Measurements from ENCODE around the gene ZNF341. TPM values are rescaled to one million over a fixed set of nuclear protein-coding genes. Genes with fewer than 3 reads are reported as not detected.

ZNF341 gene
- total RNA-seq, 4 donors from 2014 or later: 2.5 to 13.5 (median 3.6) TPM

- Histone ChIP-seq H3K36me3 (peaks cover 0 to 3% (median 0%) of the 10 kb centered on the region in 3 donors), H3K4me3 (no peak overlapping the region), H3K4me1 (peaks cover 0 to 73% (median under 1%) of the 10 kb centered on the region in 4 donors), H3K9me3 (no peaks in the 10 kb centered on the region), H3K27me3 (no peaks in the 10 kb centered on the region), H3K27ac (peak overlapping the region in 1 of 4 donors; percentile 4)
- TF ChIP-seq POLR2A (IDR thresholded peaks at IDR 0.05) (no peak), CTCF (IDR thresholded peaks at IDR 0.05) (no peak)
- DNase-seq: no peak
Measured at GRCh38 chr20:33820362-33820761, 88.6 kb downstream of the ZNF341 start.

DNA sequence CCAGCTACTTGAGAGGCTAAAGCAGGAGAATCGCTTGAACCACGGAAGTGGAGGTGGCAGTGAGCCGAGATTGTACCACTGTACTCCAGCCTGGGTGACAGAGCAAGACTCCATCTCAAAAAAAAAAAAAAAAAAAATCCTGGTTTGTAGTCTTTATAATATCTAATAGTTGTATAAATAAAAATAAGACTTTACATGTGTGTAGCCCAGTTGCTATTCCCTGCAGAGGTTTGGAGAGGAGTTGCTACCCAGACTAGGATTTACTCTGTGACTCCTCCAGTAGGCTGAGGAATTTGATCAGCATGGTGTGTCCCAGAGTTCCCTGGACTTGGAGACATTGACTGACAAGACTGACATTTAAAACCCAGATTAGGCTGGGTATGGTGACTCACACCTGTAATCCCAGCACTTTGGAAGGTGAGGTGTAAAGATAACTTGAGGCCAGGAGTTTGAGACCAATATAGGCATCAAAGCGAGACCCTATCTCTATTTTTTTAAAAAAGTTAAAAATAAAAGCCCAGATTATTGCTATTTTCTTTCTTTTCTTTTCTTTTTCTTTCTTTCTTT lies 89.6 kb downstream of the ZNF341 start:
- no peak for TF ChIP-seq POLR2A (IDR thresholded peaks at IDR 0.05)
- TF ChIP-seq CTCF (IDR thresholded peaks at IDR 0.05): no peak
- Histone ChIP-seq H3K9me3 (no peaks in the 10 kb centered on the region), H3K27ac (no peak overlapping the region), H3K4me1 (peaks cover 0 to 76% (median 5%) of the 10 kb centered on the region in 4 donors), H3K4me3 (no peak overlapping the region), H3K36me3 (no peaks in the 10 kb centered on the region), H3K27me3 (no peaks in the 10 kb centered on the region)
- peak in 1 of 3 donors; percentile 56 for DNase-seq

DNA sequence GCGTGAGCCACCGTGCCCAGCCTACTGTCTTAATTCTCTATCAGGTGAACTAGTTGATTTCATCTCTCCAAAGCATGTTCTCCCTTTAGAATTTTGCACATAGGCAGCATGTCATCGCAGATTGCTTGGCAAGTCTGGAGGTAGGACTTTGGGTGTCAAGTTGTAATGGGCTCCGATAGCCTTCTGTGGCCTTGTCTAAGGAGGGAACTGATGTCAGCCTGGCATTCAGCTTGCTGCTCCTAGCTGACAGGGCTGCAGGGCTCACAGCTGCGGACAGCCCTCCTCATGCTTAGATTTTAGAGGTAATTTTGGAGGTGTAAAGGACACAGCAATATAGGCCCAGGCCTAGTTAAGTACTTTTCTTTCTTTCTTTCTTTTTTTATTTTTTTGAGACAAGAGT lies 90.6 kb downstream of the ZNF341 start:
- no peaks in the 10 kb centered on the region for H3K27me3 ChIP-seq
- no peaks in the 10 kb centered on the region for H3K36me3 ChIP-seq
- H3K9me3 ChIP-seq: no peaks in the 10 kb centered on the region
- TF ChIP-seq POLR2A (IDR thresholded peaks at IDR 0.05) (no peak), CTCF (IDR thresholded peaks at IDR 0.05) (no peak)
- H3K27ac ChIP-seq: no peak overlapping the region
- peaks cover 0 to 79% (median 7%) of the 10 kb centered on the region in 4 donors for H3K4me1 ChIP-seq
- DNase-seq: no peak
- no peak overlapping the region for H3K4me3 ChIP-seq

DNA sequence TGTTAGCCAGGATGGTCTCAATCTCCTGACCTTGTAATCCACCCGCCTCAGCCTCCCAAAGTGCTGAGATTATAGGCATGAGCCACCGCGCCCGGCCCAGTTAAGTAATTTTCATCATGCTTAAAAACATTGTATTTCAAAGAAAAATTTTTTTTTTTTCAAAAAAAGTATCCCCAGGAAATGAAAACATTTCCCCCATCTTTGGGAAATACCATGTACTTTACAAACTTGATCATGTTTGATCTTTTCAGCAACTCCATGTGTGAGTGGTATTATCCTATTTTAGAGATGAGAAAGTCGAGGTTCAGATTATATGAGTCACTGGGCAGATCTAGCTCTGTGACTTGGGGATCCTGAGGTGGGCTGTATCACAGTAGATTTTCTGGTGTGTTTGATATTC lies 91.2 kb downstream of the ZNF341 start:
- H3K27me3 ChIP-seq: no peaks in the 10 kb centered on the region
- TF ChIP-seq CTCF (IDR thresholded peaks at IDR 0.05) (no peak), POLR2A (IDR thresholded peaks at IDR 0.05) (no peak)
- no peaks in the 10 kb centered on the region for H3K9me3 ChIP-seq
- no peaks in the 10 kb centered on the region for H3K36me3 ChIP-seq
- H3K27ac ChIP-seq: no peak overlapping the region
- DNase-seq: no peak
- peaks cover 0 to 79% (median 7%) of the 10 kb centered on the region in 4 donors for H3K4me1 ChIP-seq
- H3K4me3 ChIP-seq: no peak overlapping the region

GRCh38 chr20:33824852-33825251 lies 93.1 kb downstream of the ZNF341 start:
- no peak for DNase-seq
- TF ChIP-seq CTCF (IDR thresholded peaks at IDR 0.05) (no peak), POLR2A (IDR thresholded peaks at IDR 0.05) (no peak)
- Histone ChIP-seq H3K9me3 (no peaks in the 10 kb centered on the region), H3K36me3 (no peaks in the 10 kb centered on the region), H3K27ac (peak overlapping the region in 3 of 4 donors; percentile 38 to 83 (median 56)), H3K4me3 (no peak overlapping the region), H3K4me1 (peaks cover 0 to 80% (median 10%) of the 10 kb centered on the region in 4 donors), H3K27me3 (no peaks in the 10 kb centered on the region)

Measured in Peyer's patch (tissue), 4 donors.